K562 (cell line): ENCODE measurements around the gene COL25A1. TPM values are rescaled to one million over a fixed set of nuclear protein-coding genes. Genes with fewer than 3 reads are reported as not detected.

ENCODE experiments used
- ATAC-seq: fragments of 200-7000 bp; cut with Tn5 transposase; 3 replicates; pipeline ENCODE4 v1.9.1; 2020; ENCODE audit warnings: moderate library complexity
- BruUV-seq: library from RNA; stranded (reverse); fragments of 400-500 nt; replicated peaks from 2 replicates; lab custom pipeline; 2021; lab: Mats Ljungman, UMichigan
- CTCF ChIA-PET: fragments of 300-600 bp; formaldehyde crosslinking; extraction: SDS; loops from one replicate; lab custom pipeline; 2021; ENCODE audit warnings: low intra/inter-chr PET ratio; lab: Yijun Ruan, JAX
- POLR2A ChIA-PET: fragments of 300-600, 350-650 bp; sonication (Branson Sonifier 250); formaldehyde crosslinking; extraction: SDS; loops from one replicate; lab custom pipeline; 2021; ENCODE audit warnings: antibody characterized with exemption, inconsistent platforms; lab: Yijun Ruan, JAX
- DNase-seq, 4 experiments: peaks; one replicate each; pipeline versions ENCODE4 v3.0.0 to v3.0.0-alpha.2; 2011 to 2018; ENCODE audit warnings: low spot score in 3 of 4, mixed read lengths in 3 of 4; ENCODE audit errors: extremely low read depth in 1 of 4
- FAIRE-seq: peaks from 2 replicates; lab custom pipeline; 2011; peaks lifted over from hg19 to GRCh38; lab: Jason Lieb, UNC
- H2AFZ ChIP-seq: 2 replicates; pipeline ENCODE4 v1.6.0; 2011; ENCODE audit warnings: low read depth, low read length, control low read depth, inconsistent platforms
- H3K27ac ChIP-seq: fragments of 200-600 bp; 3 replicates; pipeline ENCODE4 v1.8.0; 2011; ENCODE audit warnings: low read depth, mild to moderate bottlenecking, control low read depth, inconsistent platforms, low read length, moderate library complexity, mixed read lengths; ENCODE audit errors: extremely low read depth
- H3K27me3 ChIP-seq, 2 experiments: fragments of 300-600 bp in 1 of 2; 2 replicates in 1 of 2; 3 replicates in 1 of 2; pipeline versions ENCODE4 v1.6.0 to v1.8.0; 2011; ENCODE audit warnings: inconsistent platforms in 2 of 2, low read length in 2 of 2, mild to moderate bottlenecking in 1 of 2, mixed read lengths in 1 of 2, moderate library complexity in 1 of 2; ENCODE audit not compliant: control insufficient read depth in 2 of 2, insufficient read depth in 2 of 2
- H3K36me3 ChIP-seq: fragments of 300-600 bp; 3 replicates; pipeline ENCODE4 v1.8.0; 2011; ENCODE audit warnings: mild to moderate bottlenecking, low read length, inconsistent platforms; ENCODE audit not compliant: control insufficient read depth, insufficient read depth
- H3K4me1 ChIP-seq, 2 experiments: fragments of 200-600 bp in 1 of 2; replicated peaks in 1 of 2; 2 replicates in 1 of 2; 3 replicates in 1 of 2; pipeline versions ENCODE4 v1.5.1 to v1.8.0; 2011; ENCODE audit warnings: inconsistent platforms in 2 of 2, low read length in 2 of 2, mild to moderate bottlenecking in 1 of 2, mixed read lengths in 1 of 2, moderate library complexity in 1 of 2; ENCODE audit not compliant: control insufficient read depth in 2 of 2, insufficient read depth in 2 of 2
- H3K4me2 ChIP-seq: 2 replicates; pipeline ENCODE4 v1.6.1; 2011; ENCODE audit warnings: low read length, control low read depth, inconsistent platforms, mixed read lengths; ENCODE audit not compliant: insufficient read depth
- H3K4me3 ChIP-seq: fragments of 200-600 bp; sonication (generic), shearing (Covaris generic); 2 replicates; pipeline ENCODE4 v1.5.1; 2016; ENCODE audit warnings: control low read depth, inconsistent platforms
- H3K79me2 ChIP-seq: fragments of 200-600 bp; 3 replicates; pipeline ENCODE4 v1.8.0; 2011; ENCODE audit warnings: low read length, inconsistent platforms; ENCODE audit not compliant: control insufficient read depth, insufficient read depth
- H3K9ac ChIP-seq, 2 experiments: 2 replicates each; pipeline versions ENCODE4 v1.6.0 to v1.6.1; 2011; ENCODE audit warnings: low read depth in 2 of 2, low read length in 2 of 2, control low read depth in 1 of 2, inconsistent platforms in 1 of 2, mild to moderate bottlenecking in 1 of 2, mixed read lengths in 1 of 2; ENCODE audit not compliant: insufficient read depth in 1 of 2
- H3K9me1 ChIP-seq: one replicate; pipeline ENCODE4 v1.6.0; 2011; ENCODE audit warnings: inconsistent platforms, mild to moderate bottlenecking, low read length, moderate library complexity; ENCODE audit not compliant: control insufficient read depth, insufficient read depth
- H3K9me3 ChIP-seq: replicated peaks from 2 replicates; pipeline ENCODE4 v1.5.1; 2011; ENCODE audit warnings: low read depth, low read length, inconsistent platforms; ENCODE audit not compliant: control insufficient read depth, insufficient read depth
- H4K20me1 ChIP-seq: replicated peaks from 2 replicates; pipeline ENCODE4 v1.6.1; 2011; ENCODE audit warnings: low read length, inconsistent platforms, mixed read lengths; ENCODE audit not compliant: control insufficient read depth, insufficient read depth
- BACH1 ChIP-seq: fragments of 200-800 bp; sonication (Bioruptor generic); IDR thresholded peaks from 2 replicates; pipeline ENCODE4 v1.6.1; 2016; ENCODE audit warnings: missing genetic modification characterization, missing compliant biosample characterization
- BRCA1 ChIP-seq, 2 experiments: fragments of 450-650 bp in 1 of 2; sonication (generic) in 1 of 2; formaldehyde crosslinking in 1 of 2; IDR thresholded peaks; 2 replicates each; pipeline versions ENCODE4 v1.5.0 to v1.6.1; 2017 to 2020; ENCODE audit warnings: mild to moderate bottlenecking in 1 of 2, missing genetic modification reagents in 1 of 2
- BRF1 ChIP-seq: IDR thresholded peaks from 3 replicates; pipeline ENCODE4 v1.6.1; 2011; ENCODE audit warnings: borderline replicate concordance, mild to moderate bottlenecking; ENCODE audit not compliant: insufficient read length; ENCODE audit errors: extremely low read depth
- FOXM1 ChIP-seq, 2 experiments: fragments of 450-650 bp in 1 of 2; sonication (generic) in 1 of 2; formaldehyde crosslinking in 1 of 2; IDR thresholded peaks; 2 replicates each; pipeline versions ENCODE4 v1.6.1 to v1.9.0; 2017 to 2022; ENCODE audit warnings: low read depth in 2 of 2, mild to moderate bottlenecking in 2 of 2, missing genetic modification reagents in 1 of 2, moderate library complexity in 1 of 2
- GTF2F1 ChIP-seq: IDR thresholded peaks from 2 replicates; pipeline ENCODE4 v1.6.1; 2011; ENCODE audit warnings: low read depth, low read length, improper control_type of control experiment
- HNRNPK ChIP-seq: fragments of 200-400 bp; formaldehyde crosslinking; IDR thresholded peaks from one replicate; pipeline ENCODE4 v1.6.1; 2018; ENCODE audit warnings: mild to moderate bottlenecking, low read depth, low read length; ENCODE audit not compliant: poor library complexity, severe bottlenecking
- MAFF ChIP-seq: IDR thresholded peaks from 2 replicates; pipeline ENCODE4 v1.6.1; 2012; ENCODE audit warnings: low read length, improper control_type of control experiment
- SREBF1 ChIP-seq: fragments of 150-350 bp; IDR thresholded peaks from 2 replicates; pipeline ENCODE4 v1.6.1; 2014; ENCODE audit warnings: antibody characterized with exemption, low read depth, low read length, borderline replicate concordance
- STAG1 ChIP-seq: sonication (generic); formaldehyde crosslinking; IDR thresholded peaks from 2 replicates; pipeline ENCODE4 v1.5.0; 2020; ENCODE audit warnings: missing genetic modification reagents, borderline replicate concordance
- YBX1 ChIP-seq: fragments of 450-650 bp; IDR thresholded peaks from 2 replicates; pipeline ENCODE4 v1.7.1; 2016; ENCODE audit warnings: mild to moderate bottlenecking
- ZFP1 ChIP-seq: fragments of 450-650 bp; formaldehyde crosslinking; IDR thresholded peaks from 2 replicates; pipeline ENCODE4 v1.4.0; 2020; ENCODE audit warnings: mild to moderate bottlenecking, mixed read lengths
- ZFPM2 ChIP-seq: fragments of 250-450 bp; sonication (Bioruptor Pico); IDR thresholded peaks from 2 replicates; pipeline ENCODE4 v1.5.1; 2022; ENCODE audit warnings: mild to moderate bottlenecking
- ZNF384 ChIP-seq: IDR thresholded peaks from 2 replicates; pipeline ENCODE4 v1.6.1; 2012; ENCODE audit warnings: low read depth, low read length, improper control_type of control experiment
- ZNF41 ChIP-seq: fragments of 250-450 bp; sonication (Bioruptor Pico); conservative IDR thresholded peaks from 2 replicates; pipeline ENCODE4 v1.4.0; 2020; ENCODE audit warnings: mild to moderate bottlenecking
- WGBS: fragments of 100-300 bp; shearing (Covaris generic); methylation state at CpG from one replicate; pipeline ENCODE4 v1.1.6; 2016; ENCODE audit warnings: low coverage, mixed read lengths; ENCODE audit not compliant: insufficient coverage; ENCODE audit errors: missing lambda C conversion rate; 5-methylcytosine and 5-hydroxymethylcytosine counted together
- in situ Hi-C: fragments of 300-500 bp; cut with MboI; formaldehyde crosslinking; loops from 4 replicates; pipeline ENCODE4 v1.15.0; 2018; ENCODE audit warnings: inconsistent platforms, mixed read lengths
- intact Hi-C: fragments of 100-400 bp; cut with micrococcal nuclease; formaldehyde crosslinking; loops from 2 replicates; pipeline ENCODE4 v1.14.2; 2022
- polyA plus RNA-seq, 8 experiments: library from polyadenylated mRNA; depleted of rRNA in 4 of 8; stranded (reverse) in 5 of 8; unstranded in 3 of 8; fragments of >200 nt; fragmentation: Nextera tagmentation in 2 of 8; fragmentation: Illumina TruSeq in 1 of 8; extraction: Ambion mirVana in 2 of 8; extraction: Trizol in 1 of 8; gene quantifications; 2 replicates each; pipeline versions ENCODE4 v1.2.1 to v1.2.3, GENCODE V29; 2011 to 2014; ENCODE audit warnings: inconsistent platforms in 1 of 8, missing spikeins in 1 of 8
- total RNA-seq, 7 experiments: library from RNA; depleted of rRNA in 6 of 7; stranded (reverse); fragments of >200 nt in 6 of 7; fragmentation: Illumina TruSeq in 2 of 7; extraction: Trizol in 2 of 7; gene quantifications; 2 replicates each; pipeline versions ENCODE4 v1.2.1 to v1.2.3, GENCODE V29; 2011 to 2021; ENCODE audit warnings: low replicate concordance in 1 of 7
- TF ChIP-seq, protein P1 (sequence below): fragments of 250-450 bp; sonication (Bioruptor Pico); IDR thresholded peaks from 2 replicates; pipeline ENCODE4 v1.9.0; 2021; ENCODE audit warnings: mild to moderate bottlenecking, inconsistent platforms
- TF ChIP-seq, protein P2 (sequence below): fragments of 450-650 bp; IDR thresholded peaks from 2 replicates; pipeline ENCODE4 v1.6.1; 2018; ENCODE audit not compliant: partially characterized antibody

The COL25A1 gene
- total and polyA plus RNA-seq, 9 of the 15 experiments (the other 6 are each of a cell fraction or from before 2014, with no cell fraction given), result 0.03 to 0.62 (median 0.27) TPM

DNA sequence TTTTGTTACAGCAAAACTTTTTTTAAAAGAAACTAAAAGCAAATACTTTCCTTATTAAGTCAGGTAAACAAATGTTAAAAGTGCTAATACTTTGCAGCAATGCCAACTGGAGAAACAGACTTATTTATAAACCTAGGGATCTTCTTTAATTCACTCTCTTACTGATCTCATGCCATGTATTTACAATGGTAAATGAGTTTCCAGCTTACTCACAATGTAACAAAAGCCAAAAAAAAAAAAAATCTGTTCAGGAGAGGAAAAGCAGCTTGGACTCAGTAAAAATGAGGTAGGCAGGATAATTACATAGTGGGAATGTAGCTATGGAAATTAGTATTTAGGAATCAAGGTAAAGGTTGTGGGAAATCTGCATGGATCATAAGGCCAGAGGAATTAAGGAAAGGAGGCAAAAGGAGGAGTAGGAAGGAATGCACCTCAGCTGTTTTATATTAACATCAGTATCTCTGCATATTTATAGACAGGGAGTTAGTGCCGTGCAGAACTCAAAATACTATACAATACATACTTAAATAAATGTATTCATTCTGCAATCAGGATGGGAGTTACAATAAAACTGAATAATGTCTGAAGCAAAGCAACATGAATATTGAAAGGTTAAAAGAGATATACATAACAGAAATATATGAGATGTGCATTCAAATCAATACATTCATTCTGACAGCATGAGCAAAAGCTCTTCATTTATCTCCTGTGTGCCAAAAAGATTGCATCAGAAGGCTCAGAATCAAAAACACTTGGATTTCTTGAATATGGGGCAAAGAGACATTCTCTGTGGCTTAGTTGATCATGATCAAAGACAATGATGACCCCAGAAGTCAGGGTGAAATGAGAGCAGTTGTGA, 481.7 kb downstream of the COL25A1 start:
- in situ Hi-C loops, result no loop called here
- TF ChIP-seq, protein P1, sequence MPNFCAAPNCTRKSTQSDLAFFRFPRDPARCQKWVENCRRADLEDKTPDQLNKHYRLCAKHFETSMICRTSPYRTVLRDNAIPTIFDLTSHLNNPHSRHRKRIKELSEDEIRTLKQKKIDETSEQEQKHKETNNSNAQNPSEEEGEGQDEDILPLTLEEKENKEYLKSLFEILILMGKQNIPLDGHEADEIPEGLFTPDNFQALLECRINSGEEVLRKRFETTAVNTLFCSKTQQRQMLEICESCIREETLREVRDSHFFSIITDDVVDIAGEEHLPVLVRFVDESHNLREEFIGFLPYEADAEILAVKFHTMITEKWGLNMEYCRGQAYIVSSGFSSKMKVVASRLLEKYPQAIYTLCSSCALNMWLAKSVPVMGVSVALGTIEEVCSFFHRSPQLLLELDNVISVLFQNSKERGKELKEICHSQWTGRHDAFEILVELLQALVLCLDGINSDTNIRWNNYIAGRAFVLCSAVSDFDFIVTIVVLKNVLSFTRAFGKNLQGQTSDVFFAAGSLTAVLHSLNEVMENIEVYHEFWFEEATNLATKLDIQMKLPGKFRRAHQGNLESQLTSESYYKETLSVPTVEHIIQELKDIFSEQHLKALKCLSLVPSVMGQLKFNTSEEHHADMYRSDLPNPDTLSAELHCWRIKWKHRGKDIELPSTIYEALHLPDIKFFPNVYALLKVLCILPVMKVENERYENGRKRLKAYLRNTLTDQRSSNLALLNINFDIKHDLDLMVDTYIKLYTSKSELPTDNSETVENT (CRISPR knock-in tag), result no peak
- no peak for TF ChIP-seq GTF2F1
- TF ChIP-seq ZFP1, result no peak
- TF ChIP-seq, protein P2, sequence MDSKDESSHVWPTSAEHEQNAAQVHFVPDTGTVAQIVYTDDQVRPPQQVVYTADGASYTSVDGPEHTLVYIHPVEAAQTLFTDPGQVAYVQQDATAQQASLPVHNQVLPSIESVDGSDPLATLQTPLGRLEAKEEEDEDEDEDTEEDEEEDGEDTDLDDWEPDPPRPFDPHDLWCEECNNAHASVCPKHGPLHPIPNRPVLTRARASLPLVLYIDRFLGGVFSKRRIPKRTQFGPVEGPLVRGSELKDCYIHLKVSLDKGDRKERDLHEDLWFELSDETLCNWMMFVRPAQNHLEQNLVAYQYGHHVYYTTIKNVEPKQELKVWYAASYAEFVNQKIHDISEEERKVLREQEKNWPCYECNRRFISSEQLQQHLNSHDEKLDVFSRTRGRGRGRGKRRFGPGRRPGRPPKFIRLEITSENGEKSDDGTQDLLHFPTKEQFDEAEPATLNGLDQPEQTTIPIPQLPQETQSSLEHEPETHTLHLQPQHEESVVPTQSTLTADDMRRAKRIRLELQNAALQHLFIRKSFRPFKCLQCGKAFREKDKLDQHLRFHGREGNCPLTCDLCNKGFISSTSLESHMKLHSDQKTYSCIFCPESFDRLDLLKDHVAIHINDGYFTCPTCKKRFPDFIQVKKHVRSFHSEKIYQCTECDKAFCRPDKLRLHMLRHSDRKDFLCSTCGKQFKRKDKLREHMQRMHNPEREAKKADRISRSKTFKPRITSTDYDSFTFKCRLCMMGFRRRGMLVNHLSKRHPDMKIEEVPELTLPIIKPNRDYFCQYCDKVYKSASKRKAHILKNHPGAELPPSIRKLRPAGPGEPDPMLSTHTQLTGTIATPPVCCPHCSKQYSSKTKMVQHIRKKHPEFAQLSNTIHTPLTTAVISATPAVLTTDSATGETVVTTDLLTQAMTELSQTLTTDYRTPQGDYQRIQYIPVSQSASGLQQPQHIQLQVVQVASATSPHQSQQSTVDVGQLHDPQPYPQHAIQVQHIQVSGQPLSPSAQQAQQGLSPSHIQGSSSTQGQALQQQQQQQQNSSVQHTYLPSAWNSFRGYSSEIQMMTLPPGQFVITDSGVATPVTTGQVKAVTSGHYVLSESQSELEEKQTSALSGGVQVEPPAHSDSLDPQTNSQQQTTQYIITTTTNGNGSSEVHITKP, result no peak
- no peak for TF ChIP-seq BRF1
- no peak for TF ChIP-seq SREBF1
- no peak for TF ChIP-seq BACH1 (tag)
- no peak for TF ChIP-seq STAG1 (CRISPR knock-in tag)
- no peak for TF ChIP-seq HNRNPK
- no peak for TF ChIP-seq FOXM1 (IDR thresholded peaks at IDR 0.05; ENCODE audit: low read depth)
- TF ChIP-seq FOXM1 (CRISPR knock-in tag; IDR thresholded peaks at IDR 0.05; ENCODE audit: low read depth), result no peak
- no peak for TF ChIP-seq ZFPM2 (CRISPR knock-in tag)
- TF ChIP-seq MAFF, result no peak
- TF ChIP-seq ZNF384, result no peak
- no peak for TF ChIP-seq ZNF41 (CRISPR knock-in tag)
- no peak for TF ChIP-seq BRCA1 (IDR thresholded peaks at IDR 0.05)
- no peak for TF ChIP-seq BRCA1 (CRISPR knock-in tag; IDR thresholded peaks at IDR 0.05)
- TF ChIP-seq YBX1, result no peak

More for the DNA sequence above, 481.7 kb downstream of the COL25A1 start:
- DNase-seq (no peak), FAIRE-seq (no peak), ATAC-seq (no peak)
- intact Hi-C loops, result no loop called here
- no peaks in the 10 kb centered on the region for H3K4me1 ChIP-seq
- peaks cover 0 to 2% of the 10 kb centered on the region in 2 experiments; a peak in 2 of 5 replicates for H3K27me3 ChIP-seq
- no peak overlapping the region for H3K27ac ChIP-seq
- WGBS, result 0% methylated on average over 1 of the region's 1 CpG
- H3K9me3 ChIP-seq, result no peaks in the 10 kb centered on the region
- H2AFZ ChIP-seq, result no peak overlapping the region
- no peak overlapping the region for H3K4me3 ChIP-seq
- H3K36me3 ChIP-seq, result no peaks in the 10 kb centered on the region
- no peak overlapping the region for H3K4me2 ChIP-seq
- no peaks in the 10 kb centered on the region for H3K9me1 ChIP-seq
- no peak overlapping the region for H3K9ac ChIP-seq
- ChIA-PET CTCF (no interaction called here), POLR2A (no interaction called here)
- no peaks in the 10 kb centered on the region for H4K20me1 ChIP-seq
- BruUV-seq, result no TSS peak
- no peaks in the 10 kb centered on the region for H3K79me2 ChIP-seq
